ENCODE measurements around the gene BEAN1.

BEAN1 gene

DNA sequence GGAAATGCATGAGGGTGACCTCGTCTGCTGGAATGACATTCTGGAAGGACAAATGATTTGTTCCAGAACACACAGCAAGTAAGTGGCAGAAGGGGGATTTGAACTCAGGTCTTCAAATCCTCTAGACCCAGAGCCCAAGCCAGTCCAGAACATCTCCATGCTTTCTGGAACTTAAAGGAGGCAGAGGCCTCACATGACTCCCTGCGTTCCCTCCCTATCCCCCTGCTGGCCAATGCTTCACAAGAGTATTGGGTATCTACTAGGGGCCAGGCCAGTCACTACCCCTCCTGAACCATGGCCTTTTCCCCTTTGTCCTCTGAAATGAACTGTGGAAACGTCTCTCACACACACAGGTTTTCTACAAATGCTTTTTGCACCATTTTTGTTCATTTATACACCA lies 7.6 kb upstream of the BEAN1 start:
- TF ChIP-seq, protein P1, sequence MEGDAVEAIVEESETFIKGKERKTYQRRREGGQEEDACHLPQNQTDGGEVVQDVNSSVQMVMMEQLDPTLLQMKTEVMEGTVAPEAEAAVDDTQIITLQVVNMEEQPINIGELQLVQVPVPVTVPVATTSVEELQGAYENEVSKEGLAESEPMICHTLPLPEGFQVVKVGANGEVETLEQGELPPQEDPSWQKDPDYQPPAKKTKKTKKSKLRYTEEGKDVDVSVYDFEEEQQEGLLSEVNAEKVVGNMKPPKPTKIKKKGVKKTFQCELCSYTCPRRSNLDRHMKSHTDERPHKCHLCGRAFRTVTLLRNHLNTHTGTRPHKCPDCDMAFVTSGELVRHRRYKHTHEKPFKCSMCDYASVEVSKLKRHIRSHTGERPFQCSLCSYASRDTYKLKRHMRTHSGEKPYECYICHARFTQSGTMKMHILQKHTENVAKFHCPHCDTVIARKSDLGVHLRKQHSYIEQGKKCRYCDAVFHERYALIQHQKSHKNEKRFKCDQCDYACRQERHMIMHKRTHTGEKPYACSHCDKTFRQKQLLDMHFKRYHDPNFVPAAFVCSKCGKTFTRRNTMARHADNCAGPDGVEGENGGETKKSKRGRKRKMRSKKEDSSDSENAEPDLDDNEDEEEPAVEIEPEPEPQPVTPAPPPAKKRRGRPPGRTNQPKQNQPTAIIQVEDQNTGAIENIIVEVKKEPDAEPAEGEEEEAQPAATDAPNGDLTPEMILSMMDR (IDR thresholded peaks at IDR 0.05; ENCODE audit: borderline replicate concordance, extremely low read depth, low read length, poor library complexity, severe bottlenecking) = no peak
- TF ChIP-seq EZH2 (IDR thresholded peaks at IDR 0.05; ENCODE audit: borderline replicate concordance, low read depth, low read length, severe bottlenecking) = no peak

DNA sequence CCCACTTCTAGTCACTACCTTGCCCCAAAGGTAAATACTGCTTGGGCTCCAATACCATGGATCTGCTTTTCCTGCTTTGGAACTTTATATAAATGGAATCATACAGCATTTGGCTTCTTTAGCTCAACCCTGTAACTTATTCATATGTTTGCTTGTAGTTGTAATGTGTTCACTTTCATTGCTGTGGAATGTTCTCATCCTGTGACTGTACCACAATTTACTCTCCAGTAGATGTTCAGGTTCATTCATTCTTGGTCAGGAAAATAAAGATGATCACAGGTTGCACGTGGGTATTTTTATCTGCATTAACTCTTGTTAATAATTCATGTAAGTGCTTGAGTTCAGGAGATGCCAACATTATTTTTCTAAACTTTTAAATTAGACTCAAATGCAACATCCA lies 6.7 kb upstream of the BEAN1 start:
- no peaks in the 10 kb centered on the region for H3K79me2 ChIP-seq (ENCODE audit: insufficient read depth, low read length)
- H3K27me3 ChIP-seq (ENCODE audit: insufficient read depth, low read length, poor library complexity) = no peaks in the 10 kb centered on the region
- no peaks in the 10 kb centered on the region for H3K4me1 ChIP-seq (ENCODE audit: insufficient read depth, low read length)
- H3K9ac ChIP-seq (ENCODE audit: low read depth, low read length) = no peak overlapping the region
- H3K27ac ChIP-seq (ENCODE audit: low read length) = no peak overlapping the region
- TF ChIP-seq, protein P1 (IDR thresholded peaks at IDR 0.05; ENCODE audit: borderline replicate concordance, extremely low read depth, low read length, poor library complexity, severe bottlenecking) = no peak
- TF ChIP-seq EZH2 (IDR thresholded peaks at IDR 0.05; ENCODE audit: borderline replicate concordance, low read depth, low read length, severe bottlenecking) = no peak
- ATAC-seq (ENCODE audit: insufficient read depth, low read depth) (no peak), DNase-seq (no peak)
- H4K20me1 ChIP-seq (ENCODE audit: insufficient read depth, low read length) = no peaks in the 10 kb centered on the region
- H3K9me3 ChIP-seq (ENCODE audit: insufficient read depth, low read length, severe bottlenecking) = no peaks in the 10 kb centered on the region
- no peak overlapping the region for H3K4me3 ChIP-seq (ENCODE audit: low read depth in 1 of 2, low read length in 2 of 2)
- H3K36me3 ChIP-seq (ENCODE audit: insufficient read depth, low read length) = no peaks in the 10 kb centered on the region
- no peak overlapping the region for H2AFZ ChIP-seq (ENCODE audit: low read depth, low read length)
- no peak overlapping the region for H3K4me2 ChIP-seq (ENCODE audit: insufficient read depth, low read length)

More for the DNA sequence above, 7.6 kb upstream of the BEAN1 start:
- Histone ChIP-seq H3K27ac (ENCODE audit: low read length) (no peak overlapping the region), H2AFZ (ENCODE audit: low read depth, low read length) (no peak overlapping the region), H3K4me1 (ENCODE audit: insufficient read depth, low read length) (no peaks in the 10 kb centered on the region), H3K9me3 (ENCODE audit: insufficient read depth, low read length, severe bottlenecking) (no peaks in the 10 kb centered on the region), H3K79me2 (ENCODE audit: insufficient read depth, low read length) (no peaks in the 10 kb centered on the region), H3K36me3 (ENCODE audit: insufficient read depth, low read length) (no peaks in the 10 kb centered on the region), H3K9ac (ENCODE audit: low read depth, low read length) (no peak overlapping the region), H4K20me1 (ENCODE audit: insufficient read depth, low read length) (no peaks in the 10 kb centered on the region), H3K4me3 (ENCODE audit: low read depth in 1 of 2, low read length in 2 of 2) (no peak overlapping the region), H3K27me3 (ENCODE audit: insufficient read depth, low read length, poor library complexity) (no peaks in the 10 kb centered on the region), H3K4me2 (ENCODE audit: insufficient read depth, low read length) (no peak overlapping the region)
- ATAC-seq (ENCODE audit: insufficient read depth, low read depth) (no peak), DNase-seq (no peak)

DNA sequence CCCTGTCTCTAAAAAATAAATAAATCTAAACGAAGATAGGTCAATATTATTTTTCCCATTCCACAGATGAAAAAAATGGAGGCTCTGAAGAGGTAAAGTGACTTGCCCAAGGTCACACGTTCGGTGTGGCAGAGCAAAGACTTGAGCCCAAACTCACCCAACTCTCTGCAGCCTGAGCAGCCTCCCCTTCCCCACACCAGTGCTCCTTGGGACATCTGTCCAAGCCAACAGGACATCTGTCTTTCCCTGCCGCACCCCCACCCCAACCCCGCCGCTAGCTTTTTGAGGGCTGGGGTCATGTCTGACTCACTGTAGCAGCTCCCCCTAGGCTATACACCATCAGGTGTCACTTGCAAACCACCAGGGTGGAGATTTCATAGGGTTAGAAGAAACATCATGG lies 5.2 kb upstream of the BEAN1 start:
- Histone ChIP-seq H3K27ac (ENCODE audit: low read length) (no peak overlapping the region), H3K9me3 (ENCODE audit: insufficient read depth, low read length, severe bottlenecking) (no peaks in the 10 kb centered on the region), H2AFZ (ENCODE audit: low read depth, low read length) (no peak overlapping the region), H3K4me1 (ENCODE audit: insufficient read depth, low read length) (no peaks in the 10 kb centered on the region), H3K79me2 (ENCODE audit: insufficient read depth, low read length) (no peaks in the 10 kb centered on the region), H3K36me3 (ENCODE audit: insufficient read depth, low read length) (no peaks in the 10 kb centered on the region), H3K27me3 (ENCODE audit: insufficient read depth, low read length, poor library complexity) (no peaks in the 10 kb centered on the region), H3K4me2 (ENCODE audit: insufficient read depth, low read length) (no peak overlapping the region), H4K20me1 (ENCODE audit: insufficient read depth, low read length) (no peaks in the 10 kb centered on the region), H3K4me3 (ENCODE audit: low read depth in 1 of 2, low read length in 2 of 2) (no peak overlapping the region), H3K9ac (ENCODE audit: low read depth, low read length) (no peak overlapping the region)
- ATAC-seq (ENCODE audit: insufficient read depth, low read depth) (no peak), DNase-seq (no peak)
- TF ChIP-seq, protein P1 (IDR thresholded peaks at IDR 0.05; ENCODE audit: borderline replicate concordance, extremely low read depth, low read length, poor library complexity, severe bottlenecking) = no peak
- TF ChIP-seq EZH2 (IDR thresholded peaks at IDR 0.05; ENCODE audit: borderline replicate concordance, low read depth, low read length, severe bottlenecking) = no peak

DNA sequence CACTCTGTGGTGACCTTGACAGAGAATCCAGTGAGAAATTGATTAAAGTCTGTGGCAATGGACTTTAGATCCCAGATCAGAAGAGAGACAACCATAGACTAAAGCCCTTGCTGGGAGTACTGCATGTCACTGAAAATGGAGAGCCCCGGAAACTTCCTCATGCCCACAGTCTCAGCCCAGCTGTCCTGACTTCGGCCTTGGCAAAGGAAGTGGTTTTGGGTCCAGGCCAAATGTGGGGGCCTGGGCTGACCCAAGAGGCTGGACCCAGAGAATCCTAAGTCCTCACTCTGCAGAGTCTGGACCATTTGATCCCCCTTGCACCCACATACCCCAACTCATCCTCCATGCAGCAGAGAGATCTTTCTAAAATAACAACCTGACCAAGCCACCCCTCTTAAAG lies 4.7 kb upstream of the BEAN1 start:
- no peak for DNase-seq
- no peaks in the 10 kb centered on the region for H3K4me1 ChIP-seq (ENCODE audit: insufficient read depth, low read length)
- no peaks in the 10 kb centered on the region for H4K20me1 ChIP-seq (ENCODE audit: insufficient read depth, low read length)

More for the DNA sequence above, 4.7 kb upstream of the BEAN1 start:
- Histone ChIP-seq H3K9ac (ENCODE audit: low read depth, low read length) (no peak overlapping the region), H3K27me3 (ENCODE audit: insufficient read depth, low read length, poor library complexity) (no peaks in the 10 kb centered on the region), H3K79me2 (ENCODE audit: insufficient read depth, low read length) (no peaks in the 10 kb centered on the region), H2AFZ (ENCODE audit: low read depth, low read length) (no peak overlapping the region), H3K9me3 (ENCODE audit: insufficient read depth, low read length, severe bottlenecking) (no peaks in the 10 kb centered on the region), H3K4me3 (ENCODE audit: low read depth in 1 of 2, low read length in 2 of 2) (no peak overlapping the region), H3K4me2 (ENCODE audit: insufficient read depth, low read length) (no peak overlapping the region), H3K27ac (ENCODE audit: low read length) (no peak overlapping the region), H3K36me3 (ENCODE audit: insufficient read depth, low read length) (no peaks in the 10 kb centered on the region)
- ATAC-seq (ENCODE audit: insufficient read depth, low read depth) = no peak
- TF ChIP-seq, protein P1 (IDR thresholded peaks at IDR 0.05; ENCODE audit: borderline replicate concordance, extremely low read depth, low read length, poor library complexity, severe bottlenecking) = no peak
- TF ChIP-seq EZH2 (IDR thresholded peaks at IDR 0.05; ENCODE audit: borderline replicate concordance, low read depth, low read length, severe bottlenecking) = no peak
